Neural cell (in vitro differentiated cells): ENCODE measurements around the gene COL23A1.

Experiments used
- EZH2 ChIP-seq: fragments of 200-600, 300-800 bp; shearing (Covaris generic), sonication (generic); IDR thresholded peaks from 2 replicates; pipeline ENCODE4 v1.6.1; 2014; ENCODE audit warnings: antibody characterized with exemption, low read length, borderline replicate concordance, mild to moderate bottlenecking; ENCODE audit not compliant: insufficient read depth, poor library complexity, severe bottlenecking
- REST ChIP-seq: IDR thresholded peaks from 2 replicates; pipeline ENCODE4 v1.6.1; 2012; ENCODE audit warnings: borderline replicate concordance
- TF ChIP-seq, protein P1 (sequence below): fragments of 450-650 bp; IDR thresholded peaks from 2 replicates; pipeline ENCODE4 v1.5.1; 2014; ENCODE audit warnings: antibody characterized with exemption, mild to moderate bottlenecking, moderate library complexity; ENCODE audit not compliant: poor library complexity, severe bottlenecking

- no peak for TF ChIP-seq EZH2
- TF ChIP-seq, protein P1, sequence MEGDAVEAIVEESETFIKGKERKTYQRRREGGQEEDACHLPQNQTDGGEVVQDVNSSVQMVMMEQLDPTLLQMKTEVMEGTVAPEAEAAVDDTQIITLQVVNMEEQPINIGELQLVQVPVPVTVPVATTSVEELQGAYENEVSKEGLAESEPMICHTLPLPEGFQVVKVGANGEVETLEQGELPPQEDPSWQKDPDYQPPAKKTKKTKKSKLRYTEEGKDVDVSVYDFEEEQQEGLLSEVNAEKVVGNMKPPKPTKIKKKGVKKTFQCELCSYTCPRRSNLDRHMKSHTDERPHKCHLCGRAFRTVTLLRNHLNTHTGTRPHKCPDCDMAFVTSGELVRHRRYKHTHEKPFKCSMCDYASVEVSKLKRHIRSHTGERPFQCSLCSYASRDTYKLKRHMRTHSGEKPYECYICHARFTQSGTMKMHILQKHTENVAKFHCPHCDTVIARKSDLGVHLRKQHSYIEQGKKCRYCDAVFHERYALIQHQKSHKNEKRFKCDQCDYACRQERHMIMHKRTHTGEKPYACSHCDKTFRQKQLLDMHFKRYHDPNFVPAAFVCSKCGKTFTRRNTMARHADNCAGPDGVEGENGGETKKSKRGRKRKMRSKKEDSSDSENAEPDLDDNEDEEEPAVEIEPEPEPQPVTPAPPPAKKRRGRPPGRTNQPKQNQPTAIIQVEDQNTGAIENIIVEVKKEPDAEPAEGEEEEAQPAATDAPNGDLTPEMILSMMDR: no peak
- no peak for TF ChIP-seq REST
Observed at GRCh38 chr5:178291161-178291561, 299.0 kb downstream of the COL23A1 start.
